Hepatocyte (in vitro differentiated cells): ENCODE measurements around the gene TFAP2A. TPM values are rescaled to one million over a fixed set of nuclear protein-coding genes. Genes with fewer than 3 reads are reported as not detected.

Experiments
- DNase-seq: peaks from one replicate; pipeline ENCODE4 v3.0.0-alpha.2; 2016; ENCODE audit warnings: low spot score
- H2AFZ ChIP-seq: fragments of 200-600 bp; sonication (generic); 2 replicates; pipeline ENCODE4 v1.6.0; 2016; ENCODE audit warnings: antibody characterized with exemption, mild to moderate bottlenecking
- H3K27ac ChIP-seq: fragments of 200-600 bp; sonication (generic); 2 replicates; pipeline ENCODE4 v1.5.1; 2016; ENCODE audit warnings: mild to moderate bottlenecking
- H3K27me3 ChIP-seq: fragments of 200-600 bp; sonication (generic); 2 replicates; pipeline ENCODE4 v1.6.1; 2016
- H3K36me3 ChIP-seq: fragments of 200-600 bp; sonication (generic); replicated peaks from 2 replicates; pipeline ENCODE4 v1.5.1; 2016; ENCODE audit warnings: low read depth; ENCODE audit not compliant: insufficient read depth
- H3K4me1 ChIP-seq: fragments of 200-600 bp; sonication (generic); 2 replicates; pipeline ENCODE4 v1.5.1; 2016; ENCODE audit warnings: mild to moderate bottlenecking, moderate library complexity; ENCODE audit not compliant: insufficient read depth
- H3K4me2 ChIP-seq: fragments of 200-600 bp; sonication (generic); 2 replicates; pipeline ENCODE4 v1.6.0; 2016
- H3K4me3 ChIP-seq: fragments of 200-600 bp; sonication (generic); 2 replicates; pipeline ENCODE4 v1.5.1; 2016; ENCODE audit warnings: mild to moderate bottlenecking
- H3K79me2 ChIP-seq: fragments of 200-600 bp; sonication (generic); 2 replicates; pipeline ENCODE4 v1.6.0; 2017; ENCODE audit warnings: mild to moderate bottlenecking
- H3K9me2 ChIP-seq: fragments of 200-600 bp; sonication (generic); replicated peaks from 2 replicates; pipeline ENCODE4 v1.6.0; 2017; ENCODE audit warnings: mild to moderate bottlenecking; ENCODE audit not compliant: insufficient read depth
- H3K9me3 ChIP-seq: fragments of 200-600 bp; sonication (generic); 2 replicates; pipeline ENCODE4 v1.5.1; 2016; ENCODE audit warnings: low read depth, mild to moderate bottlenecking
- H4K20me1 ChIP-seq: fragments of 200-600 bp; sonication (generic); 2 replicates; pipeline ENCODE4 v1.6.0; 2016; ENCODE audit warnings: mild to moderate bottlenecking; ENCODE audit not compliant: insufficient read depth, poor library complexity, severe bottlenecking
- CTCF ChIP-seq: fragments of 200-600 bp; sonication (generic); IDR thresholded peaks from 2 replicates; pipeline ENCODE4 v1.5.1; 2016; ENCODE audit warnings: antibody characterized with exemption, mild to moderate bottlenecking; ENCODE audit not compliant: poor library complexity
- EZH2 ChIP-seq: fragments of 200-600 bp; sonication (generic); IDR thresholded peaks from 2 replicates; pipeline ENCODE4 v1.6.1; 2016; ENCODE audit warnings: antibody characterized with exemption, mild to moderate bottlenecking, borderline replicate concordance
- EZH2phosphoT487 ChIP-seq: fragments of 200-600 bp; sonication (generic); IDR thresholded peaks from one replicate; pipeline ENCODE4 v1.6.1; 2018; ENCODE audit warnings: antibody characterized with exemption, mild to moderate bottlenecking, low read depth, moderate library complexity; ENCODE audit not compliant: unreplicated experiment, severe bottlenecking
- WGBS: methylation state at CpG from one replicate; pipeline ENCODE4 v1.1.6; 2016; ENCODE audit warnings: low lambda C conversion rate; ENCODE audit errors: missing lambda C conversion rate; 5-methylcytosine and 5-hydroxymethylcytosine counted together
- polyA plus RNA-seq: library from polyadenylated mRNA; unstranded; fragments of >200 nt; fragmentation: Nextera tagmentation; extraction: Ambion mirVana; gene quantifications from 2 replicates; pipeline ENCODE4 v1.2.1, GENCODE V29; 2016
- total RNA-seq: library from RNA; depleted of rRNA; stranded (reverse); fragments of >200 nt; gene quantifications from 2 replicates; pipeline ENCODE4 v1.2.3, GENCODE V29; 2014

Gene TFAP2A
- total and polyA plus RNA-seq, 2 experiments from 2014 or later, result 6.2 to 14.9 TPM

DNA sequence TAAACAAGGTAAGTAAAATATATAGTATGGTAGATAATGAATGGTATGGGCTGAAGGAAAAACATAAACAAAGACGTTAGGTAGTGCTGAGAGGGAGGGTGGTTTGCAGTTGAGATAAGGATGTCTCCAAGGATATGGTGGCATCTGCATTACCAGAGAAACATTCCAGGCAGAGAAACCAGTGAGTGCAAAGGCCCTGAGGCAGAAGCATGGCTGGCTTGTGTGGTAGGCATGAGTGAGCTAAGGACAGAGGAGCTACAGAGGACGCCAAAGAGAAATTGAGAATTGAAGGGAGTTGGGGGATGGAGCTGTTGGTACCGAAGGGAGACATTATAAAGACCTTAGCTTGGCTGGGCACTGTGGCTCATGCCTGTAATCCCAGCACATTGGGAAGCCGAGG lies 18.4 kb upstream of the TFAP2A start:
- no peak overlapping the region for H2AFZ ChIP-seq
- 81% methylated on average over 4 of the region's 4 CpGs for WGBS
- TF ChIP-seq EZH2 (no peak), CTCF (no peak), EZH2phosphoT487 (no peak)

DNA sequence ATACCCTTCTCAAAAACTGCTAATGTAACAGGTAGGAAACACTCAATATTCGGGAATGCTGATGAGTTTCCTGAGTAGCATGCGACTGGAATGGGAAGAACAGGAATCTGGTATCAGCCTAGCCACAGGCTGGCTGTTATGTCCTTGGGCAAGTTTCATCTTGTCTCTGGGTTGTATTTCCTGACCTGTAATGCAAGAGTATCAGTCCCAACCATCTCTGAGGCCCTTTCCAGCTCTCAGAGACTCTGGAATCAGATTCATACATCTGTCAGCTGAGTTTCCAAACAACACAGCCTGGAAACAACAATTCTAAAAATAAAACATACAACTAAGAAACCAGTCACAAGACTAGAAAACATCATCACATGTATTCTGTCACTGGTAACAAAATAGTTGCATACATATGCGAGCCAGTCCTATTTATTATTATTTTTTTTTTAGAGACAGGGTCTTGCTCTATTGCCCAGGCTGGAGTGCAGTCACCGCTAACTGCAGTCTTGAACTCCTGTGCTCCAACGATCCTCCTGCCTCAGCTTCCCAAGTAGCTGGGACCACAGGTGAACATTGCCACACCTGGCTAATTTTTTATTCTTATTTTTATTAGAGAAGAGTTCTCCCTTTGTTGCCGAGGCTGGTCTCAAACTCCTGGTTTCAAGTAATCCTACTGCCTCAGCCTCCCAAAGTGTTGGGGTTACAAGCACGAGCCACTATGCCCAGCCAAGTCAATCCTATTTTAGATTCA lies 16.7 kb upstream of the TFAP2A start:
- TF ChIP-seq EZH2, result no peak
- TF ChIP-seq CTCF, result no peak
- no peak for TF ChIP-seq EZH2phosphoT487
- Histone ChIP-seq H4K20me1 (no peaks in the 10 kb centered on the region), H3K4me3 (no peak overlapping the region), H3K27ac (no peak overlapping the region), H3K27me3 (no peaks in the 10 kb centered on the region), H2AFZ (no peak overlapping the region), H3K4me2 (no peak overlapping the region), H3K79me2 (no peaks in the 10 kb centered on the region), H3K4me1 (peaks cover 6% of the 10 kb centered on the region), H3K9me2 (no peaks in the 10 kb centered on the region), H3K9me3 (no peaks in the 10 kb centered on the region), H3K36me3 (no peaks in the 10 kb centered on the region)
- 79% methylated on average over 7 of the region's 7 CpGs for WGBS
- DNase-seq, result no peak

More for the DNA sequence above, 18.4 kb upstream of the TFAP2A start:
- Histone ChIP-seq H3K9me2 (no peaks in the 10 kb centered on the region), H3K4me3 (no peak overlapping the region), H3K79me2 (no peaks in the 10 kb centered on the region), H3K9me3 (no peaks in the 10 kb centered on the region), H3K27ac (no peak overlapping the region), H3K36me3 (no peaks in the 10 kb centered on the region), H3K27me3 (no peaks in the 10 kb centered on the region), H4K20me1 (no peaks in the 10 kb centered on the region), H3K4me1 (no peaks in the 10 kb centered on the region), H3K4me2 (no peak overlapping the region)
- no peak for DNase-seq

GRCh38 chr6:10429638-10430427 lies 15.0 kb upstream of the TFAP2A start:
- no peaks in the 10 kb centered on the region for H3K79me2 ChIP-seq
- TF ChIP-seq CTCF, result peak; percentile 79
- no peak for TF ChIP-seq EZH2phosphoT487
- H4K20me1 ChIP-seq, result no peaks in the 10 kb centered on the region
- no peak overlapping the region for H3K4me3 ChIP-seq
- no peak overlapping the region for H3K4me2 ChIP-seq
- peaks cover 11% of the 10 kb centered on the region for H3K27me3 ChIP-seq
- no peak overlapping the region for H3K27ac ChIP-seq
- H3K9me2 ChIP-seq, result no peaks in the 10 kb centered on the region
- no peaks in the 10 kb centered on the region for H3K9me3 ChIP-seq
- 41% methylated on average over 12 of the region's 12 CpGs for WGBS
- DNase-seq, result peak; percentile 56
- no peak overlapping the region for H2AFZ ChIP-seq
- peaks cover 16% of the 10 kb centered on the region for H3K4me1 ChIP-seq
- H3K36me3 ChIP-seq, result no peaks in the 10 kb centered on the region
